Jurkat, Clone E6-1 (cell line): ENCODE measurements around the gene PRAMEF20.

ENCODE experiments used
- DNase-seq: peaks from one replicate; pipeline ENCODE4 v3.0.0-alpha.2; 2011; ENCODE audit warnings: low read depth, low spot score
- H3K4me3 ChIP-seq: 2 replicates; pipeline ENCODE4 v1.5.1; 2011; ENCODE audit warnings: mild to moderate bottlenecking, low read length, control low read depth, moderate library complexity

The PRAMEF20 gene

GRCh38 chr1:13456904-13457532, 46.8 kb downstream of the PRAMEF20 start:
- no peak for DNase-seq
- H3K4me3 ChIP-seq: no peak overlapping the region

GRCh38 chr1:13461977-13462376, 51.7 kb downstream of the PRAMEF20 start:
- DNase-seq: no peak
- no peak overlapping the region for H3K4me3 ChIP-seq

- H3K4me3 ChIP-seq: no peak overlapping the region
- no peak for DNase-seq
These were observed 52.4 kb downstream of the PRAMEF20 start for GRCh38 chr1:13462682-13463081.

- H3K4me3 ChIP-seq: no peak overlapping the region
- DNase-seq: no peak
These were observed 55.3 kb downstream of the PRAMEF20 start for GRCh38 chr1:13465515-13465914.

- no peak overlapping the region for H3K4me3 ChIP-seq
- peak; percentile 68 for DNase-seq
These were observed 59.1 kb downstream of the PRAMEF20 start for GRCh38 chr1:13469343-13469742.
